ENCODE measurements around the gene DIAPH1. TPM values are rescaled to one million over a fixed set of nuclear protein-coding genes. Genes with fewer than 3 reads are reported as not detected.

Gene DIAPH1
- total RNA-seq, 5 donors from 2014 or later (not counting 1 experiment from before 2014, with no cell fraction given): 190 to 271 (median 211) TPM

DNA sequence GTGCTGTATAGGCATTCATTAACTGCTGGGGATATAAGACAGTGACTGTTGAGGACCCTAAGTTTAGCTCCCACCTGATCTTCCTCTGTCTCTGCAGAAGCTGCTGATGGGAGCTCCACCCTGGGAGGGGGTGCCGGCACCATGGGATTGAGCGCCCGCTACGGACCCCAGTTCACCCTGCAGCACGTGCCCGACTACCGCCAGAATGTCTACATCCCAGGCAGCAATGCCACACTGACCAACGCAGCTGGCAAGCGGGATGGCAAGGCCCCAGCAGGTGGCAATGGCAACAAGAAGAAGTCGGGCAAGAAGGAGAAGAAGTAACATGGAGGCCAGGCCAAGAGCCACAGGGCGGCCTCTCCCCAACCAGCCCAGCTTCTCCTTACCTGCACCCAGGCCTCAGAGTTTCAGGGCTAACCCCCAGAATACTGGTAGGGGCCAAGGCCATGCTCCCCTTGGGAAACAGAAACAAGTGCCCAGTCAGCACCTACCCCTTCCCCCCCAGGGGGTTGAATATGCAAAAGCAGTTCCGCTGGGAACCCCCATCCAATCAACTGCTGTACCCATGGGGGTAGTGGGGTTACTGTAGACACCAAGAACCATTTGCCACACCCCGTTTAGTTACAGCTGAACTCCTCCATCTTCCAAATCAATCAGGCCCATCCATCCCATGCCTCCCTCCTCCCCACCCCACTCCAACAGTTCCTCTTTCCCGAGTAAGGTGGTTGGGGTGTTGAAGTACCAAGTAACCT, 107.8 kb downstream of the DIAPH1 start:
- no peak overlapping the region for H3K4me3 ChIP-seq (ENCODE audit: control insufficient read depth in 1 of 2, extremely low read depth in 1 of 2, low read length in 1 of 2)
- POLR2A ChIA-PET: no interaction called here
- H3K4me3 Mint-ChIP-seq: no peak overlapping the region

DNA sequence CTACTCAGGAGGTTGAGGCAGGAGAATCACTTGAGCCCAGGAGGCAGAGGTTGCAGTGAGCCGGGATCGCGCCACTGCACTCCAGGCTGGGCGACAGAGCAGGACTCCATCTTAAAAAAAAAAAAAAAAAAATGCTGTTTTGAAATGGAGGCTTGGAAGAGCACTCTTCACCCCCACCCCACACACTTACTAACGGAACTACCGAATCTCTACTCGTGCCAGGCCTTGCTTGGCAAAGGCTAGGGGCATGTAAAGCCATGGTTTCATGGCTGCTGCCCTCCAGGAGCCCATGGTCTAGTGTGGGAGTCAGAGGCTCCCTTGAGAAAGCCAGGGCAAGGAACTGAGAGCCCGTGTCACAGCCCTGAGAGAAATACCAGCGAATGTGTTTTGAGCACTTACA, 108.6 kb downstream of the DIAPH1 start:
- Mint-ChIP-seq H3K4me3 (no peak overlapping the region), H3K36me3 (no peaks in the 10 kb centered on the region), H3K4me1 (peaks cover 25 to 32% (median 27%) of the 10 kb centered on the region in 3 donors), H3K27me3 (peaks cover 0 to 1% of the 10 kb centered on the region in 2 donors), H3K9me3 (no peaks in the 10 kb centered on the region), H3K27ac (no peak overlapping the region)
- Histone ChIP-seq H3K4me3 (ENCODE audit: control insufficient read depth in 1 of 2, extremely low read depth in 1 of 2, low read length in 1 of 2) (no peak overlapping the region), H3K27me3 (replicated peaks in 1 of 2; ENCODE audit: control insufficient read depth in 2 of 2, extremely low read depth in 1 of 2, insufficient read depth in 2 of 2, low read length in 1 of 2) (peaks cover 0 to 3% of the 10 kb centered on the region in 2 experiments), H3K27ac (ENCODE audit: low read length) (no peak overlapping the region), H3K9me3 (no peaks in the 10 kb centered on the region), H3K36me3 (ENCODE audit: control insufficient read depth in 2 of 2, extremely low read depth in 1 of 2, insufficient read depth in 1 of 2, low read length in 1 of 2) (peaks cover 0 to 13% of the 10 kb centered on the region in 2 donors), H3K4me1 (ENCODE audit: control insufficient read depth in 1 of 2, extremely low read depth in 1 of 2, insufficient read depth in 2 of 2, low read length in 2 of 2) (peaks cover 3 to 32% of the 10 kb centered on the region in 2 experiments)
- ChIA-PET POLR2A (no interaction called here), CTCF (interaction anchor here (0.6 to 2.2 kb wide), 5 partner anchors 11 to 1794 kb away, joined by 3 to 7 read pairs (median 5); partner anchors contain the start of gene PCDHGA12 (in 1 of the 2))
- DNase-seq: no peak
- 100% methylated on average over 1 of the region's 9 CpGs for WGBS (ENCODE audit: insufficient coverage)
- ATAC-seq (replicated peaks in 1 of 4): no peak

More for the DNA sequence above, 107.8 kb downstream of the DIAPH1 start:
- Mint-ChIP-seq H3K36me3 (peaks cover 5% of the 10 kb centered on the region), H3K4me1 (peaks cover 27 to 35% (median 30%) of the 10 kb centered on the region in 3 donors), H3K27ac (no peak overlapping the region), H3K9me3 (no peaks in the 10 kb centered on the region), H3K27me3 (no peaks in the 10 kb centered on the region)
- no peak for DNase-seq
- ATAC-seq (replicated peaks in 1 of 4): no peak
- peaks cover 3 to 21% of the 10 kb centered on the region in 2 donors for H3K36me3 ChIP-seq (ENCODE audit: control insufficient read depth in 2 of 2, extremely low read depth in 1 of 2, insufficient read depth in 1 of 2, low read length in 1 of 2)
- CTCF ChIA-PET: interaction anchor here in 1 of 2 donors (0.6 to 2.2 kb wide), 3 partner anchors 11 to 81 kb away, joined by 3 to 5 read pairs (median 5); partner anchors contain the start of gene PCDHGA12
- H3K27ac ChIP-seq (ENCODE audit: low read length): no peak overlapping the region
- WGBS (ENCODE audit: insufficient coverage): 99% methylated on average over 10 of the region's 14 CpGs
- peaks cover 3 to 37% of the 10 kb centered on the region in 2 experiments for H3K4me1 ChIP-seq (ENCODE audit: control insufficient read depth in 1 of 2, extremely low read depth in 1 of 2, insufficient read depth in 2 of 2, low read length in 2 of 2)
- no peaks in the 10 kb centered on the region for H3K9me3 ChIP-seq
- H3K27me3 ChIP-seq (replicated peaks in 1 of 2; ENCODE audit: control insufficient read depth in 2 of 2, extremely low read depth in 1 of 2, insufficient read depth in 2 of 2, low read length in 1 of 2): peaks cover 0 to 3% of the 10 kb centered on the region in 2 experiments

DNA sequence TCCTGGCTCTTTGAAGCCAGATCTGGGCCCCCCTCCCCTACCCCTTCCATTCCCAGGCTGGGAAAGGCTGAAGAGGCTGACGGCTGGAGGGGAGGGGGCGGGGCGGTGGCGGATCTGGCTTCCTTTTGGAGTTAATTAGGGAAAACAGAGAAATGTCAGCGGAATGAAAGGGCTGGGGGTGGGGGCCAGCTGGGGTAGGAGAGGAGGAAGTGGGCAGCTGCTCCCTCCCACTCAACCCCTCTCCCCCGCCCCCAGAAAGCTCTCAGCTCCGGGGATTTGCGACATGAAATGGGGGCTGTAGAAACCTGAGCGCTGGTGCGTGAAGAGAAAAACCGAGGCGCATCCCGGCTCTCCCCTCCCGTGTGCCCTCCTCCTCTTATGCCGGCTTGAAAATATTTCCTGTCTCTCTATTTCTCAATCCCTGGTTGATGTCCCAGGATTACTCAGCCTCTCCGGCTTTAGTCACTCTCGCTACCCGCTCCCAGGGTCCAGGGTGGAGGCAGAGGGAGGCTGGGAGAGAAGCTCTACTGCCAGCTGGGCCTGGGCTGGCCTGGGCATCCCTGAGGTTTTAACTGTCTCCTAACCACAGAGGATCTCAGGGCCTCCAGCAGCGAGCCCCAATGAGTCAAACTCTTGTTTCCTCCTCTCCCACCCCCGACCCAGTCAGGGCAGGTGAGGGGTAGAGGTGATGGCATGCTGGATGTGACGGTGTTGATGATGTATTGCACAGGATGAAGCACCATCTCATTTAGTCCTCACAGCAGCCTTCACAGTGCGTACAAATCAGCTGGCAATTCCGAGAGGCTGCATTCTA, 109.8 kb downstream of the DIAPH1 start:
- Histone ChIP-seq H3K4me3 (ENCODE audit: control insufficient read depth in 1 of 2, extremely low read depth in 1 of 2, low read length in 1 of 2) (no peak overlapping the region), H3K27me3 (replicated peaks in 1 of 2; ENCODE audit: control insufficient read depth in 2 of 2, extremely low read depth in 1 of 2, insufficient read depth in 2 of 2, low read length in 1 of 2) (peaks cover 0 to 7% of the 10 kb centered on the region in 2 experiments), H3K9me3 (no peaks in the 10 kb centered on the region), H3K27ac (ENCODE audit: low read length) (no peak overlapping the region), H3K4me1 (ENCODE audit: control insufficient read depth in 1 of 2, extremely low read depth in 1 of 2, insufficient read depth in 2 of 2, low read length in 2 of 2) (peaks cover 0 to 24% of the 10 kb centered on the region in 2 experiments), H3K36me3 (ENCODE audit: control insufficient read depth in 2 of 2, extremely low read depth in 1 of 2, insufficient read depth in 1 of 2, low read length in 1 of 2) (peaks cover 0 to 3% of the 10 kb centered on the region in 2 donors)
- no peaks in the 10 kb centered on the region for H3K36me3 Mint-ChIP-seq
- ChIA-PET POLR2A (interaction anchor here in 1 of 2 donors (0.6 kb wide), 1 partner anchor 80 kb away, joined by 3 read pairs; no protein-coding TSS in a partner anchor), CTCF (interaction anchor here (0.6 to 2.2 kb wide), 3 partner anchors 14 to 55 kb away, joined by 3 to 5 read pairs (median 4); no protein-coding TSS in a partner anchor)
- 51% methylated on average over 10 of the region's 23 CpGs for WGBS (ENCODE audit: insufficient coverage)
- peaks cover 14 to 23% (median 20%) of the 10 kb centered on the region in 3 donors for H3K4me1 Mint-ChIP-seq
- H3K27me3 Mint-ChIP-seq: peaks cover 0 to 6% of the 10 kb centered on the region in 2 donors
- no peaks in the 10 kb centered on the region for H3K9me3 Mint-ChIP-seq
- H3K4me3 Mint-ChIP-seq: no peak overlapping the region
- H3K27ac Mint-ChIP-seq: peak overlapping the region in 1 of 2 donors; percentile 46
- ATAC-seq (replicated peaks in 1 of 4) (no peak), DNase-seq (no peak)

DNA sequence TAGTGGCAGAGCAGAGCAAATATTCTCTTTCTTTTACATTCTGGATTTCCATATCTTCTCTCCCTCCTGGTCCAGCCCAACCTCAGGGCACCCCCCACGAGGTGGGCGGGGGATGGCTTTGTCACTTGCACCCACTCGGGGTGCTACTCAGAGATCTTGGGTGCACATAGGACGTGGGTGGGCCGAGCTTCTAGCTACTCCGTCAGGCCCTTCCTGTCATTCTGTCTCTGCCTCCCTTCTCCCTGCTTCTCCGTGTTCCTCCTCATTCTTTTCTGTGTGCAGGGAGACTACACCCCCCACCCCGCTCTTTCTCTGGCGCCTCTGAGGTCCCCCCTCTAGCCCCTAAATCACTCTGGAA, 110.4 kb downstream of the DIAPH1 start:
- Mint-ChIP-seq H3K4me1 (peaks cover 9 to 17% (median 14%) of the 10 kb centered on the region in 3 donors), H3K4me3 (no peak overlapping the region), H3K27me3 (peaks cover 0 to 6% of the 10 kb centered on the region in 2 donors), H3K9me3 (no peaks in the 10 kb centered on the region), H3K36me3 (no peaks in the 10 kb centered on the region), H3K27ac (no peak overlapping the region)
- Histone ChIP-seq H3K27me3 (replicated peaks in 1 of 2; ENCODE audit: control insufficient read depth in 2 of 2, extremely low read depth in 1 of 2, insufficient read depth in 2 of 2, low read length in 1 of 2) (peaks cover 0 to 7% of the 10 kb centered on the region in 2 experiments), H3K27ac (ENCODE audit: low read length) (no peak overlapping the region), H3K9me3 (no peaks in the 10 kb centered on the region), H3K4me1 (ENCODE audit: control insufficient read depth in 1 of 2, extremely low read depth in 1 of 2, insufficient read depth in 2 of 2, low read length in 2 of 2) (peaks cover 0 to 18% of the 10 kb centered on the region in 2 experiments), H3K36me3 (ENCODE audit: control insufficient read depth in 2 of 2, extremely low read depth in 1 of 2, insufficient read depth in 1 of 2, low read length in 1 of 2) (no peaks in the 10 kb centered on the region), H3K4me3 (ENCODE audit: control insufficient read depth in 1 of 2, extremely low read depth in 1 of 2, low read length in 1 of 2) (no peak overlapping the region)
- ATAC-seq (replicated peaks in 1 of 4) (no peak), DNase-seq (no peak)
- POLR2A ChIA-PET: no interaction called here
- 56% methylated on average over 7 of the region's 9 CpGs for WGBS (ENCODE audit: insufficient coverage)
- CTCF ChIA-PET: interaction anchor here (0.6 to 0.7 kb wide), 2 partner anchors 20 to 56 kb away, joined by 3 to 4 read pairs; no protein-coding TSS in a partner anchor

DNA sequence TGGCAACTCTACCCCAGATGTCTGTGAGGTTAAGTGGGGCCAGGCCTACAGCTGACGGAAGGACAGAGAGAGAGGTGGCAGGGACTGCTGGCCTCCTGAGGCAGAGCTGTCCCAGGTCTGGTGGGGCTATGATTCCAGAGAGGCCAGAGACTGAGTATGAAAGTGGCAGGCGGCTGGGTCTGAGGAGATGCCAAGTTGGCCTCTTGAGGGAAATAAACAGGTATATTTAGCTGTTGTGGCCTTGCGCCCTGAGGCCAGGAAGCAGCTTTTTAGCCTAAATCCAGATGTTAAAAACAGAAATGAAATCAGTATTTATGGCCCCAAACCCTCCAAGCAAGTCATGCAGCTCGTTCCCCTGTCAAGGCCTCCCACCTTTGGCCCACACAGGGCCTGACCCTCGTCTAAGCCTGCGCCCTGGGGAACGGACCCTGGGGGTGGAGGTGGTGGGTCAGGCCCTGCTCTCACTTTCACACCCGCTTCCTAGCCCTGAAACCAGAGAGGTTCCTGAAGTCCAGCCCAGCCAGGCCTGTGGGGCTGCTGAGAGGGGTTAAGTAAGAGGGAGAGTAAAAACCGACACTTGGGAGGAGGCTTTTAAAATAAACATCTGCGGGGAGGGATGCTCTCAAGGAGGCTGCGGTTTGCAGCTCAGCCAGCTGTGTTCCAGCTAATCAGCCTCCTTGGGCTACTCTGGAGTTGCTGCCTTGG, 111.3 kb downstream of the DIAPH1 start:
- POLR2A ChIA-PET: no interaction called here
- H3K9me3 Mint-ChIP-seq: no peaks in the 10 kb centered on the region
- H3K36me3 Mint-ChIP-seq: no peaks in the 10 kb centered on the region
- DNase-seq (no peak), ATAC-seq (replicated peaks in 1 of 4) (no peak)
- Histone ChIP-seq H3K4me3 (ENCODE audit: control insufficient read depth in 1 of 2, extremely low read depth in 1 of 2, low read length in 1 of 2) (no peak overlapping the region), H3K9me3 (no peaks in the 10 kb centered on the region), H3K27me3 (replicated peaks in 1 of 2; ENCODE audit: control insufficient read depth in 2 of 2, extremely low read depth in 1 of 2, insufficient read depth in 2 of 2, low read length in 1 of 2) (peaks cover 0 to 7% of the 10 kb centered on the region in 2 experiments), H3K36me3 (ENCODE audit: control insufficient read depth in 2 of 2, extremely low read depth in 1 of 2, insufficient read depth in 1 of 2, low read length in 1 of 2) (no peaks in the 10 kb centered on the region), H3K27ac (ENCODE audit: low read length) (no peak overlapping the region), H3K4me1 (ENCODE audit: control insufficient read depth in 1 of 2, extremely low read depth in 1 of 2, insufficient read depth in 2 of 2, low read length in 2 of 2) (peaks cover 0 to 10% of the 10 kb centered on the region in 2 experiments)
- H3K4me1 Mint-ChIP-seq: peaks cover 4 to 8% (median 8%) of the 10 kb centered on the region in 3 donors
- H3K4me3 Mint-ChIP-seq: no peak overlapping the region
- 98% methylated on average over 4 of the region's 11 CpGs for WGBS (ENCODE audit: insufficient coverage)
- H3K27me3 Mint-ChIP-seq: peaks cover 0 to 6% of the 10 kb centered on the region in 2 donors
- CTCF ChIA-PET: interaction anchor here (0.7 kb wide), 3 partner anchors 77 to 187 kb away, joined by 3 to 5 read pairs (median 3); partner anchors contain the start of gene PCDHGA12 (in 1 of the 2)
- no peak overlapping the region for H3K27ac Mint-ChIP-seq

Measured in T-cell (primary cell).